ENCODE data around the gene SBNO2.

Gene SBNO2

DNA sequence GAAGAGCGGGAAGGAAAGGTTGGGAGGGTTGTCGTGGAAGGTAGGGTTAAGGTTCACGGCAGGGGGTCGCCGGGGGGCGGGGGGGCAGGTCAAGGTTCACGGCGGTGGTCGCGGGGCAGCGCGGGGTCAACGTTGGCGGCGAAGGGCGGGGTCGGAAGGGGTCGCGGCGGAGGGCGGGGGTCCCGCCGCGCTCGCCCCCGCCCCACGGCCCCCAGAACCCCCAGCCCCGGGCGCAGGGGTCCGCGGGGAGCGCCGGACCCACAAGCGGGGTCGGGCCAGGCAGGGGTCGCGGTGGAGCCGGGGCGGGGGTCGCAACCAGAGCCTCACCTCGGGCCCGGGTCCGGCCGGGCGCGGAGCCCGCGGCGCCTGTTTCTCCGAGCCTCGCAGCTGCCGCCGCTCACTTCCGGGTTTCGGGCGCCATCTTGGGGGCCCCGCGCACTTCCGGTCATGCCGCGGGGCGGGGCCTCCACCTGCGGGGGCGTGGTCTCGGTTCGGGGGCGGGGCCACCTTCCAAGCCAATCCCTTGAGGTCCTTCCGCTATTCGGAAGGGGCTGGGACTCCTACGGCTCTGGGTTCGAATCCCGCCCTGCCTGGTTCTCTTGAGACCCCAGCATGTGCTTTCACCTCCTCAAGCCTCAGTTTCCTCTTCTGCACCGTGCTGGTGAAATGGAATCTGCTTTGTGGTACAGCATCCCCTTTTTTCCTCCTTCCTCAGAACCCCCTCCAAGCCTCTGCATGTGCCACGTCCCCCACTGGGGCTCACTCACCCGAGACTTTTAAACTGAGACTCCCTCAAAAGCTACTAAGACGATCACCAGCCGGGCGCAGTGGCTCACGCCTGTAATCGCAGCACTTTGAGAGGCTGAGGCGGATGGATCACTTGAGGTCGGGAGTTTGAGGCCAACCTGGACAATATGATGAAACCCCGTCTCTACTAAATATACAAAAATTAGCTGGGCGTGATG lies at the start of gene SBNO2:
TSS of gene SBNO2 (minus strand) at position 424 of the 965 bp plus-strand sequence. CDS start 19,992 bp downstream, outside the sequence.
- no peak for TF ChIP-seq CTCF (IDR thresholded peaks at IDR 0.05; ENCODE audit: low read depth, low read length)

GRCh38 chr19:1223018-1223855 lies 49.2 kb upstream of the SBNO2 start:
- TF ChIP-seq CTCF (IDR thresholded peaks at IDR 0.05; ENCODE audit: low read depth, low read length): peak; percentile 31
- DNase-seq (ENCODE audit: extremely low read depth, low read depth): no peak

More for the DNA sequence above, at the start of gene SBNO2:
- peak; percentile 58 for DNase-seq (ENCODE audit: extremely low read depth, low read depth)

DNA sequence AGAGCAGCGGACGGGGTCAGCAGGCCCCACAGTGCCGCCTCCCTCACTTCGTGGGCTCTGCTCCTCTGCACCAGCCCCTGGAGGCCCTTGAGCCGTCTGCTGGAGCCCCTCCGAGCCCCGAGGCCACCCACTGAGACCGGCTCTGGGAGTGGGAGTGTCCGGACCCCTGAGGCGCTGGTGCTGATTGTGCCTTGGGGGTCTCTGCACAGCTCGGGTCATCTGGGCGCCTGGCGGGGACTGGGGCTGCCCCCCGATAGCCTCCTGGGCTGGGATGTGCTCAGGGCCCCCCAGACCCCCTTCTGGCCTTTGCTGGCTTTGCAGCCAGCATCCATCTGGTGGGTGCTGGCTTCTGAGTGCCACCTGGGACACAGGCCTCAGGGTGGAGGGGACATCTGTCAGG lies 48.3 kb upstream of the SBNO2 start:
- no peak for TF ChIP-seq CTCF (IDR thresholded peaks at IDR 0.05; ENCODE audit: low read depth, low read length)
- DNase-seq (ENCODE audit: extremely low read depth, low read depth): no peak

GRCh38 chr19:1221904-1222255 lies 47.8 kb upstream of the SBNO2 start:
- TF ChIP-seq CTCF (IDR thresholded peaks at IDR 0.05; ENCODE audit: low read depth, low read length): no peak
- DNase-seq (ENCODE audit: extremely low read depth, low read depth): no peak

- DNase-seq (ENCODE audit: extremely low read depth, low read depth): no peak
- peak; percentile 64 for TF ChIP-seq CTCF (IDR thresholded peaks at IDR 0.05; ENCODE audit: low read depth, low read length)
Observed at GRCh38 chr19:1220976-1221903, 47.2 kb upstream of the SBNO2 start.

DNA sequence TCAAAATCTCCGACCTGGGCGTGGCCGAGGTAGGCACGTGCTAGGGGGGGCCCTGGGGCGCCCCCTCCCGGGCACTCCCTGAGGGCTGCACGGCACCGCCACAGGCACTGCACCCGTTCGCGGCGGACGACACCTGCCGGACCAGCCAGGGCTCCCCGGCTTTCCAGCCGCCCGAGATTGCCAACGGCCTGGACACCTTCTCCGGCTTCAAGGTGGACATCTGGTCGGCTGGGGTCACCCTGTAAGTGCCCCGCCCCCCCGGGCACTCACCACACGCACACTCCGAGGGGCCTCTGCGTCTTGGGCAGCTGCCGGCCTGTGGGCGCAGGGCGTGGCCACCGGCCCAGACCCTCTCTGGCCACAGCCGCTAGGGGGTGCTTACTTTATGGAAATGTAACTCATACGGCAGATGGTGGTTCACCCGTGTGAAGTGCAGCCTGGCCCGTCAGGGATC lies 46.4 kb upstream of the SBNO2 start:
- DNase-seq (ENCODE audit: extremely low read depth, low read depth): no peak
- TF ChIP-seq CTCF (IDR thresholded peaks at IDR 0.05; ENCODE audit: low read depth, low read length): peak; percentile 1; the same call in 1 of the 2 replicates

Data from AG09319 (cell line).